Right kidney (tissue), 9 donors: ENCODE data around the gene NEU1.
A peak's percentile ranks its signal among the peaks of the same experiment; 100 is the strongest.
"Not testable (repeated sequence)": the region's sequence is repeated elsewhere in the genome, so short reads cannot be mapped to it uniquely, and the experiment has no call there.

ENCODE experiments used
- DNase-seq: peaks from one replicate; pipeline ENCODE4 v3.0.0-alpha.2; 2016
- long read RNA-seq, 8 donors: transcript quantifications; one replicate each; lab custom pipeline, GENCODE V29; 2026

Gene NEU1
- long read RNA-seq, donor 1, transcript NEU1-206 (6 exons, 2,045 nt), result major isoform, 42 of 51 reads
- long read RNA-seq, donor 1, partial matches to known transcripts, result 7 of 51 reads
- long read RNA-seq, donor 1, other reads (novel, unspliced or antisense), result 0 of 51 reads
- long read RNA-seq, donor 2, transcript NEU1-206 (6 exons, 2,045 nt), result major isoform, 27 of 27 reads
- long read RNA-seq, donor 2, partial matches to known transcripts, result 0 of 27 reads
- long read RNA-seq, donor 2, other reads (novel, unspliced or antisense), result 0 of 27 reads
- long read RNA-seq, donor 3, transcript NEU1-206 (6 exons, 2,045 nt), result major isoform, 10 of 24 reads
- long read RNA-seq, donor 3, partial matches to known transcripts, result 14 of 24 reads
- long read RNA-seq, donor 3, other reads (novel, unspliced or antisense), result 0 of 24 reads
- long read RNA-seq, donor 4, transcript NEU1-206 (6 exons, 2,045 nt), result major isoform, 18 of 18 reads
- long read RNA-seq, donor 4, partial matches to known transcripts, result 0 of 18 reads
- long read RNA-seq, donor 4, other reads (novel, unspliced or antisense), result 0 of 18 reads
- long read RNA-seq, donor 5, transcript NEU1-206 (6 exons, 2,045 nt), result major isoform, 43 of 49 reads
- long read RNA-seq, donor 5, partial matches to known transcripts, result 5 of 49 reads
- long read RNA-seq, donor 5, other reads (novel, unspliced or antisense), result 0 of 49 reads
- long read RNA-seq, donor 6, transcript NEU1-206 (6 exons, 2,045 nt), result major isoform, 27 of 32 reads
- long read RNA-seq, donor 6, partial matches to known transcripts, result 5 of 32 reads
- long read RNA-seq, donor 6, other reads (novel, unspliced or antisense), result 0 of 32 reads
- long read RNA-seq, donor 7, transcript NEU1-206 (6 exons, 2,045 nt), result major isoform, 36 of 95 reads
- long read RNA-seq, donor 7, partial matches to known transcripts, result 57 of 95 reads
- long read RNA-seq, donor 7, other reads (novel, unspliced or antisense), result 0 of 95 reads
- long read RNA-seq, donor 8, transcript NEU1-206 (6 exons, 2,045 nt), result major isoform, 30 of 33 reads
- long read RNA-seq, donor 8, partial matches to known transcripts, result 0 of 33 reads
- long read RNA-seq, donor 8, other reads (novel, unspliced or antisense), result 0 of 33 reads

DNA sequence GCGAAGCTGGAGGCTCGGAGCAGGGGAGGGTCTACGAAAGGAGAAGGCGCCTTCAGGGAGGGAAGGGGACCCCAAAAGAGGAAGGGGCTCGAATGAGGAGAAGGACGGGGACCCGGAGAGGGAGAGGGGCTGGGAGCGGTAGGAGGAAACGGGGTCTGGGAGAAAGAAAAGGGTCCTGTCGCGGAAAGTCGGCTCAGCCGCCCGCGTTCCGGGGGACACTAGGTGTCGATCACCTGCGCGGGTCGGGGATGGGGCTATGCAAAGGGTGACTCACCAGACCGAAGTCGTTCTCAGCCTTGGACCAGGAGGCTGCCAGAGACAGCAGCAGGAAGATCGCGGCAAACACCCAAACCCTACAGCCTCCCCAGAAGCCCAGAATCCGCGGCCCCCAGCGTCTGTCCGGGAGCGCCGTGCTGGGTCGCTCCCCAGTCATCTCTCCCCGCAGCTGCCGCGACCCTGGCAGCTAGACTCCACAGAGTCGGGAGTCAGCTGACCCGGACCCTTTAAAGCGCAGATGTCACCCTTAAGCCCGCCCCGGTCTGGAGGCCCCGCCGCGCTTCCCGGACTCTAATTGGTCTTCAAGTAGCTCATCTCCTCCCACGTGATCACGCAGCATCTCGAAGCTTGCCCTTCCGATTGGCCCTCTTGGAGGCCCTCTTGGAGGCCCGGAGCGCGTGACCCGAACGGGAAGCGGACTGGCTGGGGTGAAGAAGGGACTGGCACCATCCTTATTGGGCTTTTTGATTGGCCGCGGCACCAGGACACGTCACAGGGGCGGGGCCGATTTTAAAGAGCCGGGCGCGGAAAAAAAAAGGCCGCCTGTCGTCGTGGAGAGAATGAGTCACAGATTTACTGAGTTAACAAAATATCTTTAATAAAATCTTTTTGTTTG is at the start of gene NEU1:
TSS of gene NEU1 (minus strand) at position 478 of the 892 bp plus-strand sequence. CDS start at position 433, 45 bp downstream.
- DNase-seq, result peak; percentile 88

GRCh38 chr6:31911826-31912585 is 49.4 kb upstream of the NEU1 start:
- DNase-seq, result no peak

GRCh38 chr6:31909298-31909697 is 46.7 kb upstream of the NEU1 start:
- not testable (repeated sequence) for DNase-seq

GRCh38 chr6:31908791-31909190 is 46.2 kb upstream of the NEU1 start:
- DNase-seq, result no peak

DNA sequence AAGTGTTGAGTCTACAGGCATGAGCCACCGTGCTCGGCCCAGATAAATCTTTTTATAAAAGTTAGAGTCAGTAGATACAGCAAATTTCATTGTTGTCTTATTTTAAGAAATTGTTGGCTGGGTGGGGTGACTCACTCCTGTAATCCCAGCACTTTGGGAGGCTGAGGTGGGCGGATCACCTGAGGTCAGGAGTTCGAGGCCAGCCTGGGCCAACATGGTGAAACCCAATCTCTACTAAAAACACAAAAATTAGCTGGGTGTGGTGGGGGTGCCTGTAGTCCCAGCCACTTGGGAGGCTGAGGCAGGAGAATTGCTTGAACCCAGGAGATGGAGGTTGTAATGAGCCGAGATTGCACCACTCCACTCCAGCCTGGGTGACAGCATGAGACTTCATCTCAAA is 45.6 kb upstream of the NEU1 start:
- not testable (repeated sequence) for DNase-seq

- peak; percentile 13 for DNase-seq
These were observed 44.7 kb upstream of the NEU1 start for GRCh38 chr6:31907158-31907813.

DNA sequence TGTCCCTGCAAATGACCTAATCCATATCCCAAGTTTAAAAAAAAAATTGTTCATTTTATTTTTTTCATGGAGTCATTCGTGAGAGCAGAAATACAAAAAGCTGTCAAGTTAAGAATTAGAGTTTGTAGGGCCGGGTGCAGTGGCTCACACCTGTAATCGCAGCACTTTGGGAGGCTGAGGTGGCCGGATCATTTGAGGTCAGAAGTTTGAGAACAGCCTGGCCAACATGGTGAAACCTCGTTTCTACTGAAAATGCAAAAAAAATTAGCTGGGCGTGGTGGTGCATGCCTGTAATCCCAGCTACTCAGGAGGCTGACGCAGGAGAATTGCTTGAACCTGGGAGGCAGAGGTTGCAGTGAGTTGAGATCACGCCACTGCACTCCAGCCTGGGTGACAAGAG is 44.1 kb upstream of the NEU1 start:
- DNase-seq, result not testable (repeated sequence)

- no peak for DNase-seq
These were observed 43.5 kb upstream of the NEU1 start for GRCh38 chr6:31906122-31906521.

DNA sequence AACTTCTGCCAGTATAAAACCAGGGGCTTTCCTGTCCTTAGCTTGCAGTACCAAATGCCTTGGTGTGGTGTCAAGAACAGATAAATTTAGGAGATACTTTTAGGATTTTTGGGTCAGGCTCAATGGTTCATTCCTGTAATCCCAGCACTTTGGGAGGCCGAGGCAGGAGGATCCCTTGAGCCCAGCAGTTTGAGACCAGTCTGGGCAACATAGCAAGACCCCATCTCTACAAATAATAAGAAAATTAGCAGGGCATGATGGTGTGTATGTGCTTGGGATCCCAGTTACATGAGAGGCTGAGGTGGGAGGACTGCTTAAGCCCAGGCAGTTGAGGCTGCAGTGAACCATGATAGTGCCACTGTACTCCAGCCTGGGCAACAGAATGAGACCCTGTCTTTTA is 42.4 kb upstream of the NEU1 start:
- no peak for DNase-seq

GRCh38 chr6:31903957-31904356 is 41.3 kb upstream of the NEU1 start:
- no peak for DNase-seq

GRCh38 chr6:31901953-31902643 is 39.5 kb upstream of the NEU1 start, which contains the start of gene ZBTB12:
ZBTB12 (minus strand) TSS chr6:31902086; CDS start chr6:31901305, 781 bp downstream.
- peak; percentile 95 for DNase-seq

DNA sequence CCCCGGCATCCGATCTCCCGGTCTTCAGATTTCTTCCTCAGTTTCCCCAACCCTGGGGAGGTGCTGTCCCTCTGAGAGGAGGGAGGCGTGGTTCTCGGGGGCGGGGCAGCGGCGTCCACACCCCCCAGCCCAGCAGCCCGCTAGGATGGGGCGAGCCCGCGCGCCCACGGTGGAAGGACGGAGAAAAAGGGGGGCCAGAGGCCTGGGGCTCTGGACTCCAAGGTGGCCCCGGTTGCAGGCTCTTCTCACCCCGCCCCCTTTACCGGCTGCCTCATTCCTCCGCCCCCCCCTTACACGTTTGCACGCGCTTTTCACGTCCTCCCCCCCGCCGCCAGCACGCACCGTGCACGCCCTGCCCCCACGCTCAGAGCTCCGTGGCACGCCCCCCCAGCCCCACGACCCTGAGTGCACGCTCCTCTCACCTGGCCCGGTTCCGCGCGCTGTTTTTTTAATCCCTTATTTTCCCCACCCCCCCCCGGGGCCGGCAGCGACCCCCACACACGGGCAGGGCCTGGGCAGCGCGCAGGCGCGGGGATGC is 38.9 kb upstream of the NEU1 start:
- no peak for DNase-seq

GRCh38 chr6:31900917-31901414 is 38.3 kb upstream of the NEU1 start:
- peak; percentile 68 for DNase-seq

- DNase-seq, result no peak
These were observed 37.5 kb upstream of the NEU1 start for GRCh38 chr6:31899882-31900722.

DNA sequence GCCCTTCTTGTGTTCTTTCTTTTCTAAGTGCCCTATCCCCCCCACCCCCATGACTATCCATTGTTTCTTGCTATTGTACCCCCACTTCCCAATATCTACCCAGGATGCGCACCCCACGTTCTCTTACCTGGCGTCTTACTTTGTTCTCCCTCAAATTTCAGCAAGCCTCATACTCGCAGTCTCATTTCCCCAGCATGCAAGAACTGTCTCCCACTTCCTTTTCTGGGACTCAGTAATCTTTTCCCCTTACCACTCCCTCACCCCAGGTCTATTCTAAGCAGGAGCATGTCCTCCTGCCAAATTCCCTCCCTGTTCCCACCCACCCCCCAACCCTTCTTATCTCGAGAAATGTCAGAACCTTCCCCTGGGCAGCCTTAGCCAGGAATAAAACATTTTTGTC is 36.6 kb upstream of the NEU1 start:
- DNase-seq, result no peak

- no peak for DNase-seq
These were observed 35.9 kb upstream of the NEU1 start for GRCh38 chr6:31898383-31899011.

DNA sequence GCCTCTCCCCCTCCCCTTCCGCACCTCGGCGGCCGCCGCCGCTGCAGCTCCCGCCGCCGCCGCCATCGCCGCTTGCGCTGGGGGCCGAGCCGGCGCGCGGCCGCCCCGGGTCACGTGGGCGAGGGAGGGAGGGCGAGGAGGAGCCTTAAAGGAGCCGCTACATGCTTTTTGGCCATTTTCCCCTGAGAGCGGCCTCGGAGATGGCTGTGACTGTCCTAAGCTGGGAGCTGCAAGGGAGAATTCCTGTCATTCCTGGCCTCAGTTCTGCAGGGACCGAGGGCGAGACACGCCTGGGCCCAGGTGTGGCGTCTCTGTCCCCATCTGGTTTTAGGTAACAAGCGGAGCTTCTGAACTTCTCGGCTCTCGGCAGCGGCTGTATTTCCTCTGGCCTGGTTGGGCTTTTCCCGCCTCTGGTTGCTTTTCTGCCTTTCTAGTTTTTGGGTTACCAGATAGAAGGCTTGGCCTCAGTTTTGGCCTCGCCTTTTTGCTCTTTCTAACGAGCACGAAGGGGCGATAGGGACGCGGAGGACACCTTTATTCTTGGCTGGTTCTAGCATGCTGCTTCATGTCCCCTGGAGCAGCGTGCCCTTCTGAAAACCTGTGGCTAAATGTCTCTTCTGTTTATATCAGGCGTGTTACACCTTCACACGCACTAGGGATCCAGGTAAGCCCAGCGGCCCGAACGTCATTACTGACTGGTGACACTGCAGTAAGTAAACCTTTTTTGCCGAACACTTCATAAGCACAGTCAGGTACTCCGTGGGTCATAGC is 35.2 kb upstream of the NEU1 start, which contains the start of gene EHMT2:
TSS of gene EHMT2 (minus strand) at position 87 of the 771 bp plus-strand sequence. CDS start at position 66, 21 bp downstream.
- DNase-seq, result peak; percentile 81
